NB4 (cell line): ENCODE data around the gene TRIM22.

ENCODE experiments used
- DNase-seq: peaks from one replicate; pipeline ENCODE4 v3.0.0; 2010; ENCODE audit warnings: low read depth
- H3K4me3 ChIP-seq: one replicate; pipeline ENCODE4 v1.5.1; 2011; ENCODE audit warnings: mild to moderate bottlenecking, low read depth, low read length, moderate library complexity
- MAX ChIP-seq: IDR thresholded peaks from 2 replicates; pipeline ENCODE4 v1.6.1; 2011; ENCODE audit warnings: low read depth, low read length
- MYC ChIP-seq: IDR thresholded peaks from 2 replicates; pipeline ENCODE4 v1.6.1; 2011; ENCODE audit warnings: low read depth, low read length
- POLR2A ChIP-seq: IDR thresholded peaks from 2 replicates; pipeline ENCODE4 v1.6.1; 2011; ENCODE audit warnings: mild to moderate bottlenecking; ENCODE audit not compliant: insufficient read length; ENCODE audit errors: extremely low read depth
- TF ChIP-seq, protein P1 (sequence below): IDR thresholded peaks from one replicate; pipeline ENCODE4 v1.5.1; 2012; ENCODE audit warnings: low read depth, low read length

Gene TRIM22

GRCh38 chr11:5726351-5726750 is 36.8 kb downstream of the TRIM22 start:
- no peak overlapping the region for H3K4me3 ChIP-seq
- no peak for DNase-seq
- TF ChIP-seq, protein P1, sequence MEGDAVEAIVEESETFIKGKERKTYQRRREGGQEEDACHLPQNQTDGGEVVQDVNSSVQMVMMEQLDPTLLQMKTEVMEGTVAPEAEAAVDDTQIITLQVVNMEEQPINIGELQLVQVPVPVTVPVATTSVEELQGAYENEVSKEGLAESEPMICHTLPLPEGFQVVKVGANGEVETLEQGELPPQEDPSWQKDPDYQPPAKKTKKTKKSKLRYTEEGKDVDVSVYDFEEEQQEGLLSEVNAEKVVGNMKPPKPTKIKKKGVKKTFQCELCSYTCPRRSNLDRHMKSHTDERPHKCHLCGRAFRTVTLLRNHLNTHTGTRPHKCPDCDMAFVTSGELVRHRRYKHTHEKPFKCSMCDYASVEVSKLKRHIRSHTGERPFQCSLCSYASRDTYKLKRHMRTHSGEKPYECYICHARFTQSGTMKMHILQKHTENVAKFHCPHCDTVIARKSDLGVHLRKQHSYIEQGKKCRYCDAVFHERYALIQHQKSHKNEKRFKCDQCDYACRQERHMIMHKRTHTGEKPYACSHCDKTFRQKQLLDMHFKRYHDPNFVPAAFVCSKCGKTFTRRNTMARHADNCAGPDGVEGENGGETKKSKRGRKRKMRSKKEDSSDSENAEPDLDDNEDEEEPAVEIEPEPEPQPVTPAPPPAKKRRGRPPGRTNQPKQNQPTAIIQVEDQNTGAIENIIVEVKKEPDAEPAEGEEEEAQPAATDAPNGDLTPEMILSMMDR: no peak

DNA sequence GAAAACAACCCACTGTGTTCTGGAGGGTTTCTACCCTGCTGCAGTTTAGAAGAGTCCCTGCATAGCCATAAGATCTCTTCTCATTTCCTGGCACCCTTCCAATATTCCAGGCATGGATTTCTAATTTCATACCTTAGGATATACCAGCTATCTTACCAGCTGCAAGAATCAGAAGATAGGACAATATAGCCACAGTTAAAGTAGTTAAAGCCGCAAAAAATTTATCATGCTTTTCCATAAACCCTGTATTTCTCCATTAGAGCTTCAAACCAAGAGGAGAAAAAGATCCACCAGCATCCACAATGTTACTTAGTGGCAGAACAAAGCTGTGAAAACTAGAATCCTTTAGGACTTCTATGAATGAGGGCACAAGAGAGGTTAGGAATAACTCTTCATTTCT is 38.1 kb downstream of the TRIM22 start:
- TF ChIP-seq MAX (no peak), POLR2A (no peak), MYC (no peak)
- TF ChIP-seq, protein P1: no peak
- no peak overlapping the region for H3K4me3 ChIP-seq
- no peak for DNase-seq

DNA sequence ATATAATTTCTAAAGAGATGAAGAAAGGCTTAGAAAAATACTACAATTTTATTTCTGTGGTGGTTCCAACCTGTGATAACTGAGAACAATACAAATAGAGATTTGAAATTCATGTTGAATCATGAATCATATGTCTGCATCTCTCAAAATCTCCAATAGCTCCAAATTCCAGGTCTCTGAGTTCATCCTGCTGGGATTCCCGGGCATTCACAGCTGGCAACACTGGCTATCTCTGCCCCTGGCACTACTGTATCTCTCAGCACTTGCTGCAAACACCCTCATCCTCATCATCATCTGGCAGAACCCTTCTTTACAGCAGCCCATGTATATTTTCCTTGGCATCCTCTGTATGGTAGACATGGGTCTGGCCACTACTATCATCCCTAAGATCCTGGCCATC is 46.8 kb downstream of the TRIM22 start, which contains the start of gene OR56B1:
OR56B1 (plus strand) TSS at position 53 of the 400 bp plus-strand sequence; CDS start at position 122, 69 bp downstream.
- no peak for DNase-seq
- no peak within 1 kb of the TSS for H3K4me3 ChIP-seq
- no peak for TF ChIP-seq MAX
- TF ChIP-seq POLR2A: no peak
- TF ChIP-seq MYC: no peak
- TF ChIP-seq, protein P1: no peak

GRCh38 chr11:5737091-5737490 is 47.5 kb downstream of the TRIM22 start:
- DNase-seq: no peak
- no peak overlapping the region for H3K4me3 ChIP-seq
- TF ChIP-seq MYC: no peak
- TF ChIP-seq POLR2A: no peak
- TF ChIP-seq, protein P1: no peak
- TF ChIP-seq MAX: no peak

- no peak for DNase-seq
- H3K4me3 ChIP-seq: no peak overlapping the region
- TF ChIP-seq MYC: no peak
- TF ChIP-seq, protein P1: no peak
- TF ChIP-seq POLR2A: no peak
- no peak for TF ChIP-seq MAX
Observed at GRCh38 chr11:5737670-5738392, 48.2 kb downstream of the TRIM22 start.
